Trophoblast cell (in vitro differentiated cells and primary cell): ENCODE results near the gene MEAK7.

Experiments used
- DNase-seq, 2 donors: peaks; one replicate each; pipeline ENCODE4 v3.0.0-alpha.2; 2016
- H2AFZ ChIP-seq: 2 replicates; pipeline ENCODE4 v1.6.1; 2013; ENCODE audit warnings: low read length, moderate library complexity, mild to moderate bottlenecking; ENCODE audit not compliant: insufficient read depth, poor library complexity
- H2AK5ac ChIP-seq: 2 replicates; pipeline ENCODE4 v1.6.1; 2013; ENCODE audit warnings: mild to moderate bottlenecking, low read length
- H2BK120ac ChIP-seq: 2 replicates; pipeline ENCODE4 v1.6.1; 2013; ENCODE audit warnings: low read length, mild to moderate bottlenecking, moderate library complexity; ENCODE audit not compliant: insufficient read depth, poor library complexity
- H2BK12ac ChIP-seq: 2 replicates; pipeline ENCODE4 v1.6.1; 2013; ENCODE audit warnings: mild to moderate bottlenecking, low read length, moderate library complexity
- H2BK5ac ChIP-seq: 2 replicates; pipeline ENCODE4 v1.6.1; 2013; ENCODE audit warnings: low read length, low read depth, moderate library complexity, mild to moderate bottlenecking; ENCODE audit not compliant: poor library complexity
- H3K14ac ChIP-seq: 2 replicates; pipeline ENCODE4 v1.6.1; 2013; ENCODE audit warnings: mild to moderate bottlenecking, low read length
- H3K18ac ChIP-seq: 2 replicates; pipeline ENCODE4 v1.6.1; 2013; ENCODE audit warnings: mild to moderate bottlenecking, low read length
- H3K23ac ChIP-seq: 2 replicates; pipeline ENCODE4 v1.6.1; 2013; ENCODE audit warnings: low read length
- H3K27ac ChIP-seq: 2 replicates; pipeline ENCODE4 v1.5.1; 2013; ENCODE audit warnings: low read depth, mild to moderate bottlenecking, inconsistent platforms, low read length, moderate library complexity
- H3K27me3 ChIP-seq: 2 replicates; pipeline ENCODE4 v1.6.1; 2013; ENCODE audit warnings: inconsistent platforms, mild to moderate bottlenecking, low read length, moderate library complexity; ENCODE audit not compliant: insufficient read depth
- H3K36me3 ChIP-seq, 2 experiments: 1 replicate in 1 of 2; 2 replicates in 1 of 2; pipeline ENCODE4 v1.6.1; 2013; ENCODE audit warnings: low read length in 2 of 2, mild to moderate bottlenecking in 2 of 2, moderate library complexity in 1 of 2; ENCODE audit not compliant: insufficient read depth in 2 of 2, control insufficient read depth in 1 of 2
- H3K4ac ChIP-seq: 2 replicates; pipeline ENCODE4 v1.6.1; 2013; ENCODE audit warnings: low read depth, mild to moderate bottlenecking, low read length, moderate library complexity
- H3K4me1 ChIP-seq, 2 experiments: 1 replicate in 1 of 2; 2 replicates in 1 of 2; pipeline ENCODE4 v1.6.1; 2013; ENCODE audit warnings: low read length in 2 of 2, mild to moderate bottlenecking in 2 of 2, moderate library complexity in 1 of 2; ENCODE audit not compliant: insufficient read depth in 2 of 2, control insufficient read depth in 1 of 2
- H3K4me2 ChIP-seq: 2 replicates; pipeline ENCODE4 v1.6.1; 2013; ENCODE audit warnings: inconsistent platforms, mild to moderate bottlenecking, low read length, moderate library complexity
- H3K4me3 ChIP-seq: 2 replicates; pipeline ENCODE4 v1.5.1; 2013; ENCODE audit warnings: mild to moderate bottlenecking, low read depth, low read length, inconsistent platforms
- H3K79me1 ChIP-seq: one replicate; pipeline ENCODE4 v1.6.1; 2013; ENCODE audit warnings: low read length
- H3K79me2 ChIP-seq: 2 replicates; pipeline ENCODE4 v1.6.1; 2013; ENCODE audit warnings: low read length, mild to moderate bottlenecking; ENCODE audit not compliant: control insufficient read depth, insufficient read depth, poor library complexity
- H3K9ac ChIP-seq: 2 replicates; pipeline ENCODE4 v1.6.1; 2013; ENCODE audit warnings: mild to moderate bottlenecking, low read length
- H3K9me3 ChIP-seq: 2 replicates; pipeline ENCODE4 v1.6.1; 2013; ENCODE audit warnings: low read depth, mild to moderate bottlenecking, control low read depth, inconsistent platforms, low read length; ENCODE audit not compliant: insufficient read depth
- H4K12ac ChIP-seq: 2 replicates; pipeline ENCODE4 v1.6.1; 2013; ENCODE audit warnings: low read depth, mild to moderate bottlenecking, low read length, moderate library complexity
- H4K8ac ChIP-seq: 2 replicates; pipeline ENCODE4 v1.6.1; 2013; ENCODE audit warnings: low read depth, mild to moderate bottlenecking, low read length, moderate library complexity
- H4K91ac ChIP-seq: one replicate; pipeline ENCODE4 v1.6.1; 2013; ENCODE audit warnings: low read depth, mild to moderate bottlenecking, low read length, moderate library complexity
- WGBS: extraction: QIAGEN DNeasy Blood & Tissue Kit; methylation state at CpG from one replicate; pipeline ENCODE4 v1.1.7; 2013; ENCODE audit warnings: missing lambda C conversion rate; ENCODE audit not compliant: insufficient read length, insufficient coverage; ENCODE audit errors: extremely low coverage; 5-methylcytosine and 5-hydroxymethylcytosine counted together

Gene MEAK7

GRCh38 chr16:84501077-84501735 is 3.3 kb downstream of the MEAK7 start:
- Histone ChIP-seq H3K18ac (peak overlapping the region; percentile 89), H2BK120ac (no peak overlapping the region), H2BK12ac (no peak overlapping the region), H4K12ac (no peak overlapping the region), H3K14ac (no peak overlapping the region), H3K9ac (no peak overlapping the region), H3K36me3 (peaks cover 14 to 22% of the 10 kb centered on the region in 2 experiments), H4K91ac (peak overlapping the region; percentile 38), H3K27ac (no peak overlapping the region), H4K8ac (no peak overlapping the region), H3K4ac (no peak overlapping the region), H2AK5ac (no peak overlapping the region), H3K79me2 (peaks cover 6% of the 10 kb centered on the region), H3K4me3 (no peak overlapping the region), H3K79me1 (peaks cover 13% of the 10 kb centered on the region), H3K4me1 (peaks cover 32 to 46% of the 10 kb centered on the region in 2 experiments), H3K9me3 (peaks cover 5% of the 10 kb centered on the region), H3K27me3 (no peaks in the 10 kb centered on the region), H3K4me2 (peak overlapping the region; percentile 10), H3K23ac (no peak overlapping the region), H2BK5ac (no peak overlapping the region), H2AFZ (no peak overlapping the region)
- WGBS, result no CpG with 5 or more reads among the region's 12 CpGs
- DNase-seq, result no peak

GRCh38 chr16:84500531-84500930 is 3.9 kb downstream of the MEAK7 start:
- Histone ChIP-seq H4K8ac (no peak overlapping the region), H2BK120ac (no peak overlapping the region), H3K79me2 (peaks cover 6% of the 10 kb centered on the region), H3K27me3 (no peaks in the 10 kb centered on the region), H3K18ac (peak overlapping the region; percentile 18), H3K4me2 (no peak overlapping the region), H3K23ac (no peak overlapping the region), H4K12ac (no peak overlapping the region), H3K4me1 (peaks cover 29 to 40% of the 10 kb centered on the region in 2 experiments), H3K4ac (no peak overlapping the region), H2BK12ac (no peak overlapping the region), H2AK5ac (peak overlapping the region; percentile 32), H2AFZ (no peak overlapping the region), H3K4me3 (no peak overlapping the region), H3K79me1 (peaks cover 12% of the 10 kb centered on the region), H3K36me3 (peaks cover 19 to 27% of the 10 kb centered on the region in 2 experiments), H3K27ac (no peak overlapping the region), H2BK5ac (no peak overlapping the region), H3K14ac (no peak overlapping the region), H3K9ac (no peak overlapping the region), H3K9me3 (peaks cover 5% of the 10 kb centered on the region), H4K91ac (no peak overlapping the region)
- WGBS, result no CpG with 5 or more reads among the region's 13 CpGs
- DNase-seq, result no peak

- Histone ChIP-seq H3K27ac (no peak overlapping the region), H3K27me3 (no peaks in the 10 kb centered on the region), H2BK120ac (no peak overlapping the region), H3K79me2 (peaks cover 5% of the 10 kb centered on the region), H3K9ac (no peak overlapping the region), H3K23ac (no peak overlapping the region), H3K79me1 (peaks cover 4% of the 10 kb centered on the region), H4K91ac (no peak overlapping the region), H3K36me3 (peaks cover 24 to 35% of the 10 kb centered on the region in 2 experiments), H4K12ac (no peak overlapping the region), H3K14ac (no peak overlapping the region), H2BK5ac (no peak overlapping the region), H3K4me1 (peaks cover 21 to 32% of the 10 kb centered on the region in 2 experiments), H4K8ac (no peak overlapping the region), H3K18ac (no peak overlapping the region), H2AK5ac (no peak overlapping the region), H3K4ac (no peak overlapping the region), H2AFZ (no peak overlapping the region), H3K4me3 (no peak overlapping the region), H3K9me3 (peaks cover 7% of the 10 kb centered on the region), H2BK12ac (no peak overlapping the region), H3K4me2 (no peak overlapping the region)
- no CpG with 5 or more reads among the region's 15 CpGs for WGBS
- DNase-seq, result no peak
Measured at GRCh38 chr16:84499638-84500037, 4.8 kb downstream of the MEAK7 start.

- Histone ChIP-seq H2AK5ac (no peak overlapping the region), H4K91ac (no peak overlapping the region), H3K9ac (no peak overlapping the region)
Measured at GRCh38 chr16:84498859-84499620, 5.4 kb downstream of the MEAK7 start.

More at GRCh38 chr16:84498859-84499620, 5.4 kb downstream of the MEAK7 start:
- no peak overlapping the region for H3K4me3 ChIP-seq
- H3K27me3 ChIP-seq, result no peaks in the 10 kb centered on the region
- peak overlapping the region; percentile 22 for H3K18ac ChIP-seq
- H3K4me2 ChIP-seq, result no peak overlapping the region
- H2AFZ ChIP-seq, result no peak overlapping the region
- peak overlapping the region; percentile 8 for H2BK120ac ChIP-seq
- no peak overlapping the region for H2BK5ac ChIP-seq
- H3K79me1 ChIP-seq, result peaks cover under 1% of the 10 kb centered on the region
- H3K79me2 ChIP-seq, result peaks cover 3% of the 10 kb centered on the region
- DNase-seq, result no peak
- no CpG with 5 or more reads among the region's 13 CpGs for WGBS
- H4K8ac ChIP-seq, result no peak overlapping the region
- H3K4me1 ChIP-seq, result peaks cover 20 to 32% of the 10 kb centered on the region in 2 experiments
- H3K9me3 ChIP-seq, result peaks cover 7% of the 10 kb centered on the region
- H3K14ac ChIP-seq, result no peak overlapping the region
- no peak overlapping the region for H3K4ac ChIP-seq
- no peak overlapping the region for H3K23ac ChIP-seq
- H2BK12ac ChIP-seq, result peak overlapping the region; percentile 15
- H3K36me3 ChIP-seq, result peaks cover 24 to 35% of the 10 kb centered on the region in 2 experiments
- H3K27ac ChIP-seq, result no peak overlapping the region
- H4K12ac ChIP-seq, result no peak overlapping the region
